H1 (cell line): ENCODE data around the gene ZNF281. TPM values are rescaled to one million over a fixed set of nuclear protein-coding genes. Genes with fewer than 3 reads are reported as not detected.
A peak's percentile ranks its signal among the peaks of the same experiment; 100 is the strongest.

ENCODE experiments used
- CTCF ChIA-PET: fragments of 300-600 bp; sonication (Branson Sonifier 250); formaldehyde crosslinking; loops from one replicate; lab custom pipeline; 2021; ENCODE audit not compliant: partially characterized antibody; lab: Charles Lee
- POLR2A ChIA-PET: fragments of 300-600 bp; sonication (Branson Sonifier 250); formaldehyde crosslinking; loops from one replicate; lab custom pipeline; 2021; ENCODE audit warnings: inconsistent platforms; ENCODE audit not compliant: partially characterized antibody; lab: Charles Lee
- DNase-seq, 2 experiments: peaks; one replicate each; pipeline versions ENCODE4 v3.0.0 to v3.0.0-alpha.2; 2010 to 2022; ENCODE audit warnings: low spot score in 2 of 2, low read depth in 1 of 2, mixed read lengths in 1 of 2
- FAIRE-seq: peaks from 2 replicates; lab custom pipeline; 2011; peaks lifted over from hg19 to GRCh38; lab: Jason Lieb, UNC
- H2AFZ ChIP-seq: 2 replicates; pipeline ENCODE4 v1.8.1; 2012; ENCODE audit warnings: low read length, inconsistent platforms
- H2AK5ac ChIP-seq: 2 replicates; pipeline ENCODE4 v1.6.1; 2013; ENCODE audit warnings: low read depth, low read length
- H2BK120ac ChIP-seq: replicated peaks from 2 replicates; pipeline ENCODE3; 2013; ENCODE audit warnings: low read depth, low read length, inconsistent platforms
- H2BK12ac ChIP-seq: 2 replicates; pipeline ENCODE4 v1.6.1; 2013; ENCODE audit warnings: low read depth, low read length
- H2BK15ac ChIP-seq: 2 replicates; pipeline ENCODE4 v1.6.1; 2013; ENCODE audit warnings: low read length
- H2BK20ac ChIP-seq: 2 replicates; pipeline ENCODE4 v1.6.1; 2013; ENCODE audit warnings: low read length
- H2BK5ac ChIP-seq: 2 replicates; pipeline ENCODE4 v1.6.1; 2013; ENCODE audit warnings: low read depth, low read length
- H3K14ac ChIP-seq: 2 replicates; pipeline ENCODE4 v1.6.1; 2013; ENCODE audit warnings: inconsistent platforms; ENCODE audit not compliant: insufficient read length
- H3K18ac ChIP-seq: 2 replicates; pipeline ENCODE4 v1.6.1; 2013; ENCODE audit warnings: low read length; ENCODE audit errors: extremely low read depth
- H3K23ac ChIP-seq: 2 replicates; pipeline ENCODE4 v1.6.1; 2013; ENCODE audit warnings: inconsistent platforms; ENCODE audit not compliant: insufficient read length
- H3K23me2 ChIP-seq: 2 replicates; pipeline ENCODE4 v1.6.1; 2013; ENCODE audit warnings: low read depth, low read length
- H3K27ac ChIP-seq: 2 replicates; pipeline ENCODE4 v1.6.1; 2011; ENCODE audit warnings: low read depth, low read length, inconsistent platforms
- H3K27me3 ChIP-seq, 4 experiments: replicated peaks in 1 of 4; 1 replicate in 1 of 4; 2 replicates in 3 of 4; pipeline versions ENCODE4 v1.6.1 to v1.8.1; 2011 to 2013; ENCODE audit warnings: low read length in 3 of 4, mild to moderate bottlenecking in 3 of 4, inconsistent platforms in 2 of 4, mixed read lengths in 2 of 4, moderate library complexity in 1 of 4; ENCODE audit not compliant: control insufficient read depth in 3 of 4, insufficient read depth in 3 of 4; ENCODE audit errors: extremely low read depth in 1 of 4
- H3K36me3 ChIP-seq, 4 experiments: 2 replicates each; pipeline versions ENCODE4 v1.6.1 to v1.8.1; 2011 to 2013; ENCODE audit warnings: mild to moderate bottlenecking in 4 of 4, low read length in 3 of 4, moderate library complexity in 2 of 4, control low read depth in 1 of 4, inconsistent platforms in 1 of 4; ENCODE audit not compliant: insufficient read depth in 4 of 4, control insufficient read depth in 2 of 4
- H3K4ac ChIP-seq: replicated peaks from 2 replicates; pipeline ENCODE3; 2013; ENCODE audit warnings: low read length, low read depth, mixed read lengths, inconsistent platforms; ENCODE audit not compliant: insufficient read length
- H3K4me1 ChIP-seq, 4 experiments: replicated peaks in 1 of 4; 1 replicate in 1 of 4; 2 replicates in 3 of 4; pipeline versions ENCODE4 v1.6.1 to v1.8.1; 2011 to 2013; ENCODE audit warnings: low read length in 3 of 4, inconsistent platforms in 2 of 4, mixed read lengths in 1 of 4; ENCODE audit not compliant: insufficient read depth in 4 of 4, control insufficient read depth in 3 of 4
- H3K4me2 ChIP-seq, 2 experiments: 2 replicates each; pipeline versions ENCODE4 v1.6.1 to v1.8.1; 2011 to 2013; ENCODE audit warnings: low read depth in 2 of 2, low read length in 2 of 2, control low read depth in 1 of 2, inconsistent platforms in 1 of 2, mild to moderate bottlenecking in 1 of 2; ENCODE audit not compliant: insufficient read depth in 1 of 2
- H3K4me3 ChIP-seq, 4 experiments: fragments of 200-600, 300-600 bp in 1 of 4; sonication (generic), shearing (Covaris generic), sonication (Bioruptor Twin) in 1 of 4; 2 replicates each; pipeline versions ENCODE4 v1.5.1 to v1.8.1; 2011 to 2016; ENCODE audit warnings: low read length in 4 of 4, low read depth in 3 of 4, control low read depth in 2 of 4, inconsistent platforms in 2 of 4, mild to moderate bottlenecking in 2 of 4, mixed read lengths in 1 of 4, moderate library complexity in 1 of 4; ENCODE audit not compliant: insufficient read depth in 2 of 4; ENCODE audit errors: extremely low read depth in 1 of 4
- H3K56ac ChIP-seq: replicated peaks from 2 replicates; pipeline ENCODE3; 2013; ENCODE audit warnings: low read depth, mild to moderate bottlenecking, mixed read lengths, low read length, inconsistent platforms; ENCODE audit not compliant: insufficient read length
- H3K79me1 ChIP-seq: 2 replicates; pipeline ENCODE4 v1.6.1; 2013; ENCODE audit warnings: low read depth, low read length, control low read depth
- H3K79me2 ChIP-seq, 2 experiments: 2 replicates each; pipeline versions ENCODE4 v1.6.1 to v1.8.1; 2012 to 2013; ENCODE audit warnings: low read length in 2 of 2, mild to moderate bottlenecking in 2 of 2, inconsistent platforms in 1 of 2; ENCODE audit not compliant: insufficient read depth in 2 of 2, control insufficient read depth in 1 of 2
- H3K9ac ChIP-seq, 4 experiments: replicated peaks in 1 of 4; 1 replicate in 1 of 4; 2 replicates in 3 of 4; pipeline versions ENCODE4 v1.6.1 to v1.8.1; 2011 to 2013; ENCODE audit warnings: low read depth in 3 of 4, low read length in 3 of 4, control low read depth in 2 of 4, mild to moderate bottlenecking in 2 of 4, moderate library complexity in 2 of 4, inconsistent platforms in 1 of 4; ENCODE audit errors: extremely low read depth in 1 of 4
- H3K9me3 ChIP-seq, 2 experiments: 2 replicates each; pipeline versions ENCODE4 v1.6.1 to v1.8.1; 2012 to 2013; ENCODE audit warnings: mild to moderate bottlenecking in 2 of 2, moderate library complexity in 2 of 2, control low read depth in 1 of 2, inconsistent platforms in 1 of 2, low read depth in 1 of 2, low read length in 1 of 2, mixed read lengths in 1 of 2; ENCODE audit not compliant: insufficient read depth in 2 of 2
- H4K20me1 ChIP-seq, 2 experiments: replicated peaks in 1 of 2; 2 replicates each; pipeline versions ENCODE3 to v1.8.1; 2011 to 2013; ENCODE audit warnings: inconsistent platforms in 2 of 2, low read length in 2 of 2, mild to moderate bottlenecking in 1 of 2; ENCODE audit not compliant: insufficient read depth in 2 of 2, control insufficient read depth in 1 of 2
- H4K5ac ChIP-seq: 2 replicates; pipeline ENCODE4 v1.6.1; 2013; ENCODE audit warnings: low read length, low read depth, mixed read lengths, inconsistent platforms; ENCODE audit not compliant: insufficient read length
- H4K8ac ChIP-seq: 2 replicates; pipeline ENCODE4 v1.8.0; 2013; ENCODE audit warnings: mild to moderate bottlenecking, moderate library complexity, low read length, inconsistent platforms; ENCODE audit not compliant: insufficient read depth; ENCODE audit errors: extremely low read depth
- H4K91ac ChIP-seq: replicated peaks from 2 replicates; pipeline ENCODE3; 2013; ENCODE audit warnings: low read length, mixed read lengths, inconsistent platforms; ENCODE audit not compliant: insufficient read length
- PHF8 ChIP-seq: fragments of 200-600 bp; sonication (generic); conservative IDR thresholded peaks from 2 replicates; pipeline ENCODE4 v1.7.1; 2012; ENCODE audit warnings: low read depth, mild to moderate bottlenecking, inconsistent platforms, low read length, moderate library complexity
- TEAD4 ChIP-seq: IDR thresholded peaks from 2 replicates; pipeline ENCODE4 v1.6.1; 2012; ENCODE audit warnings: low read depth, low read length, inconsistent platforms, mixed read lengths
- polyA plus RNA-seq, 7 experiments: library from polyadenylated mRNA; depleted of rRNA in 3 of 7; stranded (reverse) in 5 of 7; unstranded in 2 of 7; fragments of >200 nt in 5 of 7; fragments of 200-250 nt in 2 of 7; gene quantifications; 1 replicate in 5 of 7; 2 replicates in 1 of 7; 4 replicates in 1 of 7; pipeline versions ENCODE4 v1.2.1 to v1.2.3, GENCODE V29; 2011 to 2013; ENCODE audit warnings: missing spikeins in 2 of 7, mixed read lengths in 2 of 7
- total RNA-seq: library from RNA; stranded (reverse); fragmentation: NEBNext Ultra II Directional; extraction: Animal tissue kit (Norgen Biotek cat#: 25700); gene quantifications from 2 replicates; pipeline ENCODE4 v1.2.1, GENCODE V29; 2021

ZNF281 gene
- total and polyA plus RNA-seq, 2 of the 8 experiments (the other 6 are each of a cell fraction or from before 2014, with no cell fraction given): 19.5 to 61.4 TPM

- POLR2A ChIA-PET: interaction anchor here (1.2 to 6.6 kb wide), 3 partner anchors 13 to 63 kb away, joined by 3 to 51 read pairs (median 4); no protein-coding TSS in a partner anchor
- TF ChIP-seq TEAD4 (no peak), PHF8 (no peak)
Observed at GRCh38 chr1:200376528-200376927, 33.3 kb downstream of the ZNF281 start.

More at GRCh38 chr1:200376528-200376927, 33.3 kb downstream of the ZNF281 start:
- no peak overlapping the region for H3K4ac ChIP-seq
- no peak for DNase-seq
- no peak overlapping the region for H3K4me2 ChIP-seq
- no peak overlapping the region for H3K14ac ChIP-seq
- FAIRE-seq: no peak
- no peak overlapping the region for H3K27ac ChIP-seq
- H3K23me2 ChIP-seq: no peaks in the 10 kb centered on the region; the same call in 1 of the 2 replicates
- H2AFZ ChIP-seq: no peak overlapping the region
- CTCF ChIA-PET: interaction anchor here (0.6 to 5.7 kb wide), 4 partner anchors 13 to 69 kb away, joined by 3 to 36 read pairs (median 3); partner anchors contain the start of gene ZNF281
- no peak overlapping the region for H3K23ac ChIP-seq
- no peaks in the 10 kb centered on the region for H3K36me3 ChIP-seq
- no peaks in the 10 kb centered on the region for H4K20me1 ChIP-seq
- no peak overlapping the region for H4K5ac ChIP-seq
- H2BK5ac ChIP-seq: no peak overlapping the region
- H3K79me2 ChIP-seq: no peaks in the 10 kb centered on the region
- no peak overlapping the region for H3K9ac ChIP-seq
- H2BK15ac ChIP-seq: no peak overlapping the region
- no peak overlapping the region for H3K4me3 ChIP-seq
- H2AK5ac ChIP-seq: no peak overlapping the region
- no peaks in the 10 kb centered on the region for H3K9me3 ChIP-seq
- H4K8ac ChIP-seq: no peak overlapping the region
- H2BK20ac ChIP-seq: 0 out of 2 replicates have a peak overlapping the region, but pooled peaks have one; percentile 49
- H3K27me3 ChIP-seq: no peaks in the 10 kb centered on the region
- no peak overlapping the region for H4K91ac ChIP-seq
- no peak overlapping the region for H3K18ac ChIP-seq
- no peaks in the 10 kb centered on the region for H3K79me1 ChIP-seq
- no peak overlapping the region for H3K56ac ChIP-seq
- no peak overlapping the region for H2BK12ac ChIP-seq
- H3K4me1 ChIP-seq: peaks cover 2 to 22% (median 9%) of the 10 kb centered on the region in 4 experiments; a peak in 5 of 7 replicates
- H2BK120ac ChIP-seq: no peak overlapping the region
